ENCODE results near the gene JMJD8. TPM values are rescaled to one million over a fixed set of nuclear protein-coding genes. Genes with fewer than 3 reads are reported as not detected.
A peak's percentile ranks its signal among the peaks of the same experiment; 100 is the strongest.

The JMJD8 gene
- total RNA-seq, 4 donors from 2014 or later: 83.1 to 119 (median 101) TPM

GRCh38 chr16:670485-671352 is 13.4 kb downstream of the JMJD8 start:
- DNase-seq (ENCODE audit: low spot score in 2 of 2): no peak
- Histone ChIP-seq H3K4me1 (peaks cover 3 to 45% (median 19%) of the 10 kb centered on the region in 4 donors), H3K27ac (no peak overlapping the region), H3K36me3 (peaks cover 0 to 60% (median 4%) of the 10 kb centered on the region in 3 donors), H3K4me3 (no peak overlapping the region), H3K27me3 (no peaks in the 10 kb centered on the region), H3K9me3 (no peaks in the 10 kb centered on the region)
- no peak for TF ChIP-seq CTCF (IDR thresholded peaks at IDR 0.05)
- WGBS, 2 donors: 90 to 91% methylated on average over 29 to 49 of the region's 52 CpGs

- 83% methylated on average over 11 to 13 of the region's 13 CpGs for WGBS, 2 donors
- no peak for TF ChIP-seq POLR2A (IDR thresholded peaks at IDR 0.05)
- no peak for TF ChIP-seq CTCF (IDR thresholded peaks at IDR 0.05)
- no peak for TF ChIP-seq EP300 (IDR thresholded peaks at IDR 0.05)
- H3K4me3 ChIP-seq: no peak overlapping the region
Measured at GRCh38 chr16:669666-670065, 14.5 kb downstream of the JMJD8 start.

GRCh38 chr16:668519-669171 is 15.5 kb downstream of the JMJD8 start:
- peak overlapping the region; percentile 91 to 99 (median 96) for H3K4me3 ChIP-seq
- 1 to 40% methylated on average over 7 to 14 of the region's 50 CpGs for WGBS, 2 donors
- no peak for DNase-seq (ENCODE audit: low spot score in 2 of 2)

More at GRCh38 chr16:669666-670065, 14.5 kb downstream of the JMJD8 start:
- H3K27me3 ChIP-seq: no peaks in the 10 kb centered on the region
- H3K36me3 ChIP-seq: peaks cover 0 to 57% (median 4%) of the 10 kb centered on the region in 3 donors
- no peak overlapping the region for H3K27ac ChIP-seq
- DNase-seq (ENCODE audit: low spot score in 2 of 2): no peak
- H3K4me1 ChIP-seq: peaks cover 3 to 36% (median 14%) of the 10 kb centered on the region in 4 donors
- no peaks in the 10 kb centered on the region for H3K9me3 ChIP-seq

GRCh38 chr16:667780-668518 is 16.2 kb downstream of the JMJD8 start, which contains the start of gene RHOT2:
RHOT2 (plus strand) TSS chr16:668132; CDS start chr16:668200, 68 bp downstream.
- Histone ChIP-seq H3K4me1 (peaks cover 3 to 29% (median 12%) of the 10 kb centered on the region in 4 donors), H3K27ac (peak within 1 kb of the TSS; percentile 86 to 97 (median 94)), H3K9me3 (no peaks in the 10 kb centered on the region), H3K36me3 (peaks cover 0 to 40% (median 4%) of the 10 kb centered on the region in 3 donors), H3K27me3 (no peaks in the 10 kb centered on the region), H3K4me3 (peak within 1 kb of the TSS; percentile 91 to 99 (median 96))
- WGBS, 2 donors: 0% methylated on average over 32 to 44 of the region's 78 CpGs
- TF ChIP-seq CTCF (IDR thresholded peaks at IDR 0.05) (peak; percentile 90 to 99 (median 95)), EP300 (IDR thresholded peaks at IDR 0.05) (peak in 1 of 2 donors; percentile 77), POLR2A (IDR thresholded peaks at IDR 0.05) (peak; percentile 30 to 72)
- peak; percentile 82 to 90 for DNase-seq (ENCODE audit: low spot score in 2 of 2)

More at GRCh38 chr16:668519-669171, 15.5 kb downstream of the JMJD8 start:
- Histone ChIP-seq H3K36me3 (peaks cover 0 to 47% (median 4%) of the 10 kb centered on the region in 3 donors), H3K27ac (peak overlapping the region; percentile 86 to 97 (median 94)), H3K9me3 (no peaks in the 10 kb centered on the region), H3K27me3 (no peaks in the 10 kb centered on the region), H3K4me1 (peaks cover 3 to 29% (median 12%) of the 10 kb centered on the region in 4 donors)
- TF ChIP-seq POLR2A (IDR thresholded peaks at IDR 0.05) (no peak), CTCF (IDR thresholded peaks at IDR 0.05) (no peak), EP300 (IDR thresholded peaks at IDR 0.05) (no peak)

Data from tibial nerve (tissue), 4 donors.